ENCODE measurements around the gene SCOC.
A peak's percentile ranks its signal among the peaks of the same experiment; 100 is the strongest.

SCOC gene

GRCh38 chr4:140373328-140374129 is at the start of gene SCOC:
Gene SCOC, plus strand, starts transcription at chr4:140373646. Its CDS starts 5,525 bp downstream, at chr4:140379171.
- H3K4me3 ChIP-seq (replicated peaks; ENCODE audit: low read depth, low read length): peak within 1 kb of the TSS; percentile 82
- TF ChIP-seq CTCF (IDR thresholded peaks at IDR 0.05; ENCODE audit: low read depth, low read length, missing control alignments): no peak
- peak; percentile 98 for DNase-seq (ENCODE audit: extremely low read depth, low read depth)

GRCh38 chr4:140326395-140326993 is 47.0 kb upstream of the SCOC start:
- DNase-seq (ENCODE audit: extremely low read depth, low read depth): peak; percentile 25
- no peak overlapping the region for H3K4me3 ChIP-seq (replicated peaks; ENCODE audit: low read depth, low read length)
- TF ChIP-seq CTCF (IDR thresholded peaks at IDR 0.05; ENCODE audit: low read depth, low read length, missing control alignments): peak; percentile 71

GRCh38 chr4:140330311-140330900 is 43.0 kb upstream of the SCOC start:
- TF ChIP-seq CTCF (IDR thresholded peaks at IDR 0.05; ENCODE audit: low read depth, low read length, missing control alignments): peak; percentile 43
- peak; percentile 21 for DNase-seq (ENCODE audit: extremely low read depth, low read depth)
- H3K4me3 ChIP-seq (replicated peaks; ENCODE audit: low read depth, low read length): no peak overlapping the region

GRCh38 chr4:140331245-140331644 is 42.2 kb upstream of the SCOC start:
- no peak for TF ChIP-seq CTCF (IDR thresholded peaks at IDR 0.05; ENCODE audit: low read depth, low read length, missing control alignments)
- H3K4me3 ChIP-seq (replicated peaks; ENCODE audit: low read depth, low read length): no peak overlapping the region
- no peak for DNase-seq (ENCODE audit: extremely low read depth, low read depth)

GRCh38 chr4:140331876-140332275 is 41.6 kb upstream of the SCOC start:
- TF ChIP-seq CTCF (IDR thresholded peaks at IDR 0.05; ENCODE audit: low read depth, low read length, missing control alignments): no peak
- H3K4me3 ChIP-seq (replicated peaks; ENCODE audit: low read depth, low read length): no peak overlapping the region

GRCh38 chr4:140332734-140333133 is 40.7 kb upstream of the SCOC start:
- no peak overlapping the region for H3K4me3 ChIP-seq (replicated peaks; ENCODE audit: low read depth, low read length)
- DNase-seq (ENCODE audit: extremely low read depth, low read depth): no peak
- no peak for TF ChIP-seq CTCF (IDR thresholded peaks at IDR 0.05; ENCODE audit: low read depth, low read length, missing control alignments)

More at GRCh38 chr4:140331876-140332275, 41.6 kb upstream of the SCOC start:
- no peak for DNase-seq (ENCODE audit: extremely low read depth, low read depth)

Data from HFF-Myc (cell line).